Keratinocyte (primary cell): ENCODE data around the gene HIP1.
"Not testable (repeated sequence)": the region's sequence is repeated elsewhere in the genome, so short reads cannot be mapped to it uniquely, and the experiment has no call there.

Source experiments
- EZH2 ChIP-seq: IDR thresholded peaks from one replicate; pipeline ENCODE4 v1.6.1; 2012; ENCODE audit warnings: inconsistent platforms, mild to moderate bottlenecking, low read length, moderate library complexity
- TF ChIP-seq, protein P1 (sequence below), 3 experiments: IDR thresholded peaks in 1 of 3; conservative IDR thresholded peaks in 1 of 3; optimal IDR thresholded peaks in 1 of 3; 2 replicates in 2 of 3; 3 replicates in 1 of 3; pipeline versions ENCODE3 to v1.5.1; 2011; ENCODE audit warnings: low read length in 3 of 3, mild to moderate bottlenecking in 3 of 3, moderate library complexity in 2 of 3, control low read depth in 1 of 3, inconsistent platforms in 1 of 3; ENCODE audit not compliant: insufficient read depth in 2 of 3; ENCODE audit errors: extremely low read depth in 1 of 3

DNA sequence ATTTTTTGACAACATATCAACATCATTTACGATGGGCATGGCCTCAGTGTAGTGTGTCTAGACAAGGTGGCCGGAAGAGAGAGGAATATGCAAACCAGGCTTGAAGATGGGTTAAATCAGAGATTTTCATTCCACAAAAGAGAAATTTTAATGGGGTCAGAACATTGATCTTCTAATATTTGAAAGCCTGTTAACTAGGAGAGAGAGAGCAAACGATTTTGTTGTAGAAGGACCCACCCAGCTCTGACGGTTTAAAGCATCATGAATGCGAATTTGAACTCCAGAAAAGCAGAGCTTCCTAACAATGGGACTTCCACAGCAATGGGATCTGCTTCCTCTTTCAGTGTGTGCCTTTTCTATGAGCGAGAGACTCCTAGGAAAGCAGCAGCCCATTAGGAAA lies 246.7 kb downstream of the HIP1 start, which contains the start of gene SPDYE5:
- TF ChIP-seq, protein P1, sequence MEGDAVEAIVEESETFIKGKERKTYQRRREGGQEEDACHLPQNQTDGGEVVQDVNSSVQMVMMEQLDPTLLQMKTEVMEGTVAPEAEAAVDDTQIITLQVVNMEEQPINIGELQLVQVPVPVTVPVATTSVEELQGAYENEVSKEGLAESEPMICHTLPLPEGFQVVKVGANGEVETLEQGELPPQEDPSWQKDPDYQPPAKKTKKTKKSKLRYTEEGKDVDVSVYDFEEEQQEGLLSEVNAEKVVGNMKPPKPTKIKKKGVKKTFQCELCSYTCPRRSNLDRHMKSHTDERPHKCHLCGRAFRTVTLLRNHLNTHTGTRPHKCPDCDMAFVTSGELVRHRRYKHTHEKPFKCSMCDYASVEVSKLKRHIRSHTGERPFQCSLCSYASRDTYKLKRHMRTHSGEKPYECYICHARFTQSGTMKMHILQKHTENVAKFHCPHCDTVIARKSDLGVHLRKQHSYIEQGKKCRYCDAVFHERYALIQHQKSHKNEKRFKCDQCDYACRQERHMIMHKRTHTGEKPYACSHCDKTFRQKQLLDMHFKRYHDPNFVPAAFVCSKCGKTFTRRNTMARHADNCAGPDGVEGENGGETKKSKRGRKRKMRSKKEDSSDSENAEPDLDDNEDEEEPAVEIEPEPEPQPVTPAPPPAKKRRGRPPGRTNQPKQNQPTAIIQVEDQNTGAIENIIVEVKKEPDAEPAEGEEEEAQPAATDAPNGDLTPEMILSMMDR (optimal IDR thresholded peaks at IDR 0.05 in 1 of 3, IDR thresholded peaks at IDR 0.05 in 1 of 3, conservative IDR thresholded peaks at IDR 0.05 in 1 of 3; ENCODE audit: extremely low read depth in 1 of 3, insufficient read depth in 2 of 3, low read length in 3 of 3): not testable (repeated sequence)
- not testable (repeated sequence) for TF ChIP-seq EZH2
